HG02870 (cell line): ENCODE measurements around the gene GGCX.

ENCODE experiments used
- ATAC-seq: cut with Tn5 transposase; IDR thresholded peaks from one replicate; pipeline ENCODE4 v1.9.1; 2021; ENCODE audit warnings: mild to moderate bottlenecking, moderate library complexity; ENCODE audit not compliant: unreplicated experiment

GGCX gene

DNA sequence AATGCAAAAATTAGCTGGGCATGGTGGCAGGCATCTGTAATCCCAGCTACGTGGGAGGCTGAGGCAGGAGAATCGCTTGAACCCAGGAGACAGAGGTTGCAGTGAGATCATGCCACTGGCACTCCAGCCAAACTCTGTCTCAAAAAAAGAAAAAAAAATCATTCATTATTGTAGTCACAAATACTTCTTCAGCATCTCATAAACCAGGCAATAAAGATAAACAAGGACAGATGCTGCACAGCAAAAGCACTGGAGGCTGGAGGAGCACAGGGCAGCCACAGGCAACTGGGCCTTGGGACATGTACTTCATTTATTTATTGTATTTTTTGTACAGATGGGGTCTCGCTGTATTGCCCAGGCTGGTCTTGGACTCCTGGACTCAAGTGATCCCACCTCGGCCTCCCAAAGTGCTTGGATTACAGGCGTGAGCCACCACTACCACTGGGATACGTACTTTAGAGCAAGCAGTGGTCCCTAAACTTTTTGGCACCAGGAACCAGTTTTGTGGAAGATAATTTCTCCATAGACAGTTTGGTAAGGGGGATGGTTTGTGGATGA is 39.1 kb downstream of the GGCX start:
- no peak for ATAC-seq

- no peak for ATAC-seq
These were observed 44.5 kb downstream of the GGCX start for GRCh38 chr2:85516653-85517389.

DNA sequence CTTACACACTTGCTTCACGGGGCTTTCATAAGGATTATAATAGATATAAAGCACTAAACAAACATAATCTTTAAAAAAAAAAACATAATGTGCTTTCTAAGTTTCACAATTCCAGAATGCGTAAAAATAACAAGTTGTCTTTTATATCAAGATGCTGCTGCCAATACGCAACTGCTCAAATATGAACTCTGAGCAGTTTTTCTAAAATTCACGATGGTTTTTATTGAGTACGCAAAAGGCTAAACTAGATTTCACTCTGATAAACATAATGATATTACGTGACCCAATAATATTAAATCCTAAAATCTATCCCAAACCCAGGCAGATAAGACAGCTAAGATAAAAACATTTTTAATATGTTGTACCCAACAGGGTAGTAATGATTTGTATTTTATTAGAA is 47.0 kb downstream of the GGCX start:
- ATAC-seq: no peak

DNA sequence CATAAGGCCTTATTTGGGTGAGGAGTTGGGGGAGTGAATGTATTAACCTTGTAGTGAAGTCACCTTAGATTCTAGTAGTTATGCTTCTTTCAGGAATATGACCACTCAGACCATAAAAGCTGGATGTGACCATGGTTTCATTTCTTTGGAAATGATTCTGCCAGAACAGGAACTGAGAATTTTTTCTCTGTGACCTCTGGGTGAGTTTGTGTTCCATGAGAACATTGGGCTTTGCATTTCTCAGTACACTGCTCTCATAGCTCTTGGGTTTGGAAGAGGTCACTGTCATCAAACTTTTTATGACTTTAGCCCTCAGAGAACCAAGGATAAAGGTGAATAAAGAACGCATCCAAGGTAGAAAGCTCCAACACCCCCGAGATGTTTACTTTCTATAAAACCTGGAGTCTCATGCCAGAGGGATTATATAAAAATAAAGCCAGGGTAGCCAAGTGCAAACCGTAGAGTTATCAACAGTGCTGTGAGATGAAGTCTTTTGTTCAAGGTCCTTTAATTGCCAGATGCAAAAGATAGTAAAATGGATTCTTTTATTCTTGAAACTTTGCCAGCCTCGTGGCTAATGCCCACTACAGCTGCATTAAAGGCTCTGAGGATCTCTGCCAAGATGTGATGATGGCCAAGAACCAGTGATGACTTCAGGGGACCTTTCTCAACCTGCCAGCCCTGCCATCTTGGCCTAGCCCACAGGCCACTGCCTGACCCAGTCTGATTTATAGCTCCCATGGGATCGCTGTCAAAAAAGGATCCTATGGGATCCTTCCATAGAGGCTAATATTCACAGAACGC is 50.1 kb downstream of the GGCX start:
- no peak for ATAC-seq

- ATAC-seq: no peak
These were observed 54.5 kb downstream of the GGCX start for GRCh38 chr2:85506768-85507181.

GRCh38 chr2:85505551-85506238 is 55.6 kb downstream of the GGCX start:
- no peak for ATAC-seq

DNA sequence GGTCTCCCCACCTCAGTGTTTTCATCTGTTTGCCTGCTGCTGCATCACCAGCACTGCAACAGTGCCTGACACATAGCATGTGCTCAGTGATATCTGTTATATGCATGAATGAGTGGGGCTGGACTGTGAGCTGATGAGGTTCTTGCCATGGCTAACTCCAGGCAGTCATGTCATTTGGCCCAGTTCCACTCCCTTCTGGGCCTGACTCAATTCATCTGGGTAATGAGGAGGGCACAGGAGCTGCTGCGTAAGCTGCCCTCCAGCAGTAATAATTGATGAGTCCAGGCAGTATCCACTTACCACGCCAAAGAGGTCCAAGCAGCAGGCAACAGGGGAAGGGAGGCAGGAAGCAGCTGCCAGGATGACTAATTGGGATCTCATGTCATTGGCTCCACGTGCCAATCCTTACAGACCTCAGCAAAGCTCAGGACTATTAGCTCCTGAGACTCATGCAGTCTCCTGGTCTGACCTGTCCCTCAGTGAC is 56.5 kb downstream of the GGCX start:
- no peak for ATAC-seq

DNA sequence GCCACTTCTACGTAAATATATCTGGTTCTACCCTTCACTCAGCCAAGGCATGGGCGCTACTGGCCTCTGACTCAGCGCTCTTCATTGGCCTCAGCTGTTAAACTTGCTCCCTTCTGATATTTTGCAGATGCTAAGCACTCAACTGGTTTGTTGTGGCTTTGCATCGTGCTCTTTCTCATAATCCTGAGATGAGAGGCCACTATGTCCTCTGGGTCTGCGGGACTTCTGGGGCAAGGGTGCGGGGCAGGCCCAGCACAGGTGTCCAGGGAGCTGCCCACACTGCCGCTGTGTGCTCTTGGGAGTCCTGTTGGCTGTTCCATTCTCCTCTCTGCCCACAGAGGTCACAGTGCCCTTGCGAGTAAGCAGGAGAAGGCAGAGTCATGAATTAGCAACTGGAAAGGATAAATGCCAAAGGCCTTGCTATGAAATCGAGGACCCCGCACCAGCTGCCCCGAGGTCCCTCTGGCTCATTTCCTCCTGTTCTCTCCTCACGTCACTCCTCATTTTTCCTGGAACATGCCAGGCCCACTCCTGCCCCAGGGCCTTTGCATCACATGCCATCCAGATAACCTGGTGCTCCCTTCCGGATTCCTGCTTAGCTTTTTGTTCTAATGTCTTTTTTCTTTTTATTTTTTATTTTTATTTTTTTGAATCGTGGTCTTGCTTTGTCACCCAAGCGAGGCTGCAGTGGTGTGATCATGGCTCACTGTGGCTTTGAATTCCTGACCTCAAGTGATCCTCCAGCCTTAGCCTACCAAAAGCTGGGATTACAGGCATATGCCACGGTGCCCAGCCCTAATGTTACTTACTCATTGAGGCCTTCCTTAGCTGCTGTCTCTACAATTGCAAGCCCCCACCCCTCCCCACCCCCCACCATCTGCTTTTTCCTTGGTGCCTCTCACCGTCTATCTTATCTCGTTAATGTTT is 57.2 kb downstream of the GGCX start:
- no peak for ATAC-seq

DNA sequence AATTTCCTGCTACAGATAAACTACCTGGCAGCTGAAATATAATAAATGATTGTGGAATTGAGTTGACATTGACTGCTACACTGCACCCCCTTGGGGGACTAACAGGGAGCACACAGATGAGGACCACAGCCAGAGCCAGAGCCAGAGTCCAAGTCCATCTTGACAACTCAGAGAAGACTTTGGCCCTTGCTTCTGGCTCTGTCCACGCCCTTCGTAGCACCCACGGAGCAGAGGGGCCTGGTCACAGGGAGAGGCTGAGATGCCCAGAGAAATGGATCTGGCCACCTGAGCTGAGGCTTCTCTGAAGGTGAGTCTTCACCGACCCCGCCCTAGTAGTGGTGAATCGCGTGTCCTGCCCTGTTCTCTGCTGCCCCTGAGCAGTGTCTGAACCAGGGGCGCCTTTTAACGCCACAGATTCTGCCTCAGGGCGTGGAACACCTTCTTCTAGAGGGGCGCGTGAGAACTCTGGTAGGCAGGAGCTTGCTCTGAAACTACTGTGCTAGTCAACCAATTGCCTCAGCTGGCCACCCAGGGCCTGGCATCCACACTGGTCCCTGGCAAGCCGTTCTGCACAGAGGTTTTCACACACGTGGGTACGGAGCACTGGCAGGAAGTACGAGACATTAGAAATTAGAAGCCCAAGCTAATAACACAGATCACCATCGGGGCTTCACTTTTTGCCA is 58.0 kb downstream of the GGCX start:
- no peak for ATAC-seq

DNA sequence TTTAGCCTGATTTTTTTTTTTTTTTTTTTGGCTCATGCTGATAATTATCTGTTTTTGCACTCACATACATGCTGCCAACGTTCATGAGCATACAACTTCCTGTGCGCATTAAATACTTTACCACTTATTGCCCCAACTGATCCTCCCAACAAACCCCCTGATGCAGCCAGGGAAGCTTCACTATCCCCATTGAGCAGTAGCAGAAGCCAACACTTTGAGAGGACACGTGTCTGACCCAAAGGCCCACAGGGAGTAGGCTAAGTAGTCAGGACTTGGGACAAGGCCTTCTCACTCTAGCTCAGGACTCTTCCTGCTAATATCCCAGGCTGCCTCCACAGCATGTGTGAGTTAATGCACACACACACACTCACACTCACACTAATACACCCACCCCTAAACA is 58.6 kb downstream of the GGCX start:
- no peak for ATAC-seq

DNA sequence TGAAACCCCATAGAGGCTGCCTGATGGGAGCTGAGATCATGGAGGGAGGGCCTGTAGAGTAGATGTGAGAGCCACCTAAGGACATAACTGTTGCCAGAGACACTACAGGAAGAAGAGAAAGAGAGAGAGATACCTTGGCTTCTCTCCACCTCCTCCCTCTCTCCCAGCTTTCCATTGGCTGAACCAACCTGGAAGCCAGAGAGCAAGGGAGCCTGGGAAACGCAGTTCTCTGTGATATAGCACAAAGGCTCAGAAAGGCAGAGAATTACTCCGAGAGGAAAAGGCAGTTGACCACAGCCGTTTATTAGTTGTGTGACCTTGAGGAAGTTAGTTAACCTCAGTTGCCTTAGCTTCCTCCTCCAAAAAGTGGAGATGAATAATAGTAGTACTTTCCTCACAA is 60.0 kb downstream of the GGCX start:
- no peak for ATAC-seq

GRCh38 chr2:85497944-85498630 is 63.2 kb downstream of the GGCX start:
- ATAC-seq: no peak

GRCh38 chr2:85496436-85496835 is 64.9 kb downstream of the GGCX start:
- no peak for ATAC-seq
